Activated naive CD4-positive, alpha-beta T cell treated with Interleukin-2 at 50 U/mL for 16 hours (primary cell): ENCODE data around the gene TSPAN7.

ENCODE experiments used
- DNase-seq: peaks from one replicate; pipeline ENCODE4 v3.0.0-alpha.2; 2020

The TSPAN7 gene

DNA sequence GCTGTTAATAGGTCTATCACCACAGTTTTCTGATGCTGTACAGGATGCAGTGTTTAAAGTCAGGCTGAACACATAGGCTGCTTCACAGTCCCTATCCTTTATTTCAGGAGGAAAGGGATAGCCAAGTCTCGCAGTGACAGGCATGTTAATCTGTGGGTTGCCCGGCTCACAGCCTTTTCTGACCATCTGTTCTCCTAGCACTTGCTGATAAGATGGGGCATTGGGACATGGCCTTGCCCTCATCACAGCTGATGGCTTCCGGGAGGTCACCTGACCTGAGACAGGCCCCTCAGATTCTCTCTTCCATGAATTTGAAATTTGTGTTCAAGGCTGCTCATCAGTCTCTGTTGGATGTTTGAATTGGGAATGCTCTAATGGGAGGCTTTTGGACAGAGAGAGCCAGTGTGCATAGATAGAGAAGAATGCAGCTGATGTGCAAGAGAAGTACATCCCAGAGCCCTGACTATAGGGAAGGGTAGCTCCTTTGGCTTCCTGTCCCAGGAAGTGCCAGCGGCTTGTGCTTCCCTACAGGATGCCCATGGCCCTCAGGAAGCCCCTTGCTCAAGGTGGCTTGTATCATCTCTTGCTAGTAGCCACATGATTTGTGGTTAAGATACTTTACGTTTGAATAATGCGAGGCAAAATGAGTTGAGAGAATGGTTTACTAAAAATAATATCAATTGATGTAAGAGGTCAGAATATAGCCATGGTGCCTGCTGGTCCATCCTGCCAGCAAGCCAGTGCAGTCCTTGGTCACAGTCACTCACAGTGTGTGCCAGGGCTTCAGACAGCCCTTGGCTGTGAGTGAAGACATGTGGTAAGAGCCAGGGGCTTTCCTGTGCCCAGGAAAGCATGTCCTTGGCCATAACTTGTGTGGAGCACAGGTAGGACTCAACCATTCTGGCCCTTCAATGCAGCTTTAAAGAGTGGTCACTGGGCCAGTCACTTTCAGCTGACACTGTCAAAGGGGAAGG is 88.6 kb downstream of the TSPAN7 start:
- no peak for DNase-seq

DNA sequence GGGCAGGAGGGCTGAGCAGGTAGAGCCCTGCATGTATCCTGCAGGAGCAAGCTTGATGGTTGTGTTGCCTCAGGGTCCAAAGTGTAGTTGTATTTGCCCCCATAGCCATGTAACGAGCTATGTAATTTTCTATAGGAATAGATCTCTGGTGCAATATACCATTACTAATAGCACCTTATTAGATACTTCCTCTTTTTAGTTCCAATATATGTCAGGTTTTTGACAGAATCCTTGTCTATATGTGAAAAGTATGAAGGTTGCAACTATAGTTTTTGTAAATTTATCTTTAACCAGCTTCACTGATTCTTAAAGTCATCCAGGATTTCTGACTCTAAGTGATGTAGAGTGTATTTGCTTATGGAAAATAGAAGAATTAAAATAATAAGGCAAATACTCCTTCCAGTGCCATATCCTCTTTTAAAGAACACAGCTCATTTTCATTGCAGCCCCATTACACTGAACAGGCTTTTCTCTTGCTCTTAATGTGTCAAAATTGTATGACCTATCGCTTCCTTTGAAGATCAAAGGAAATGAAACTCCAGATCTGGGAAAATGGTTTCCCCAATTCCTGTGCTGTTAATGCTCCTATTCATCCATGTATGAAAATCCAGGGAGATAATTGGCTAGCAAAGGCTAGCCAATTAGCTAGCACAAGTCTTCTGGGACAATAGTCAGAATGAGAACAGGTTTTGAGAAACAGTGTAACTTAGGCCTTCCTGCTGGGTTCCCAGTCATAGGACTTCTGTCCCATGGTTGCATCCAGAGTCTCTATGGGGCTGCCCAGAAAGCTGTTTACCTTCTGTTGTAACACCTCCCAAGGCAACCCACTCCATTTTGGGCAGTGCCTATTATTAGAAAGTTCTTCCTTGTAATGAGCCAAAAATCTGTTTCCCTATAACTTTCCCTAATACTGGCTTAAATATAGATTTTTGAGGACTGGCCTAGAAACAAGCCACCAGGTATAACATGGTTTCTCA is 90.6 kb downstream of the TSPAN7 start:
- DNase-seq = no peak

DNA sequence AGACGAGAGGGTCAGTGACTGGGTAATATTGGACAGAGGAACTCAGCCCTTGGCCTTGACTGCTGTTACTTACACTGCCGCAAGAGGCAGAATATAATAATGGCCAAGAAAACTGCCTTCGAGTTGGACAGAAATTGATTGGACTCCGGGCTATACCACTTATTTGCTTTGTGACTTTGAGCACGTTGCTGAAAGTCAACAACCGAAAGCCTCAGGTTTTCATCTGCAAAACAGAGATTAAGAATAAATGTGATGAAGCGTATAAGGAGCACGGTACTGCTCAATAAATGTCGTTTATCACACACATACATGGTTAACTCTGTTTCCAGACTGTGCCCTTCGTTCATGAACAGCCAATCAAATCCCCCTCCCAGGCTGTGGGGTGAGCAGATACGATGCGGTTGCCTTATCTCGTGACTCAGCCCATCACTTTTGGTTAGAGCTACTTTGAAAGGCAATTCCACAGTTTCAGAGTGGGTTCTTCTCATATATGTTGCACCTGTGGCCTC is 91.6 kb downstream of the TSPAN7 start:
- DNase-seq = no peak

DNA sequence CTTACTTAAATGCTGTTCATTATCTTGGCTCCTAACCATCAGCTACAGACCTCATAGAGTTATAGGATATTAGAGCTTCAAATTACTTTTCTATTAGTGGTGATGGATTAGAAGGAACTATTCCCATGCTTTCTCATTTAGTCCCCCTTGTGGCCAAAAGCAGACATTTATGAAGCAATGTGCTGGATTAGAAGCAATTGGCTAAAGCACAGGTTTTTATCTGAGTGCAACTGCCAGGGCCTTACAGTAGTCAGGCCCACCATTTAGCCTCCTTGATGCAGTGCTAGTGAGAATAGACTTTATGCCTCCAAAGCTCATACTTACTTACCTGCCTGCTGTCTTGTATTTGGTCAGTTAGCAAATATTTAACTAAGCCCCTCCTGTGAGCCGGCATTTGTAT is 93.0 kb downstream of the TSPAN7 start:
- DNase-seq = no peak

- DNase-seq = no peak
These were observed 95.1 kb downstream of the TSPAN7 start for GRCh38 chrX:38656350-38656915.

DNA sequence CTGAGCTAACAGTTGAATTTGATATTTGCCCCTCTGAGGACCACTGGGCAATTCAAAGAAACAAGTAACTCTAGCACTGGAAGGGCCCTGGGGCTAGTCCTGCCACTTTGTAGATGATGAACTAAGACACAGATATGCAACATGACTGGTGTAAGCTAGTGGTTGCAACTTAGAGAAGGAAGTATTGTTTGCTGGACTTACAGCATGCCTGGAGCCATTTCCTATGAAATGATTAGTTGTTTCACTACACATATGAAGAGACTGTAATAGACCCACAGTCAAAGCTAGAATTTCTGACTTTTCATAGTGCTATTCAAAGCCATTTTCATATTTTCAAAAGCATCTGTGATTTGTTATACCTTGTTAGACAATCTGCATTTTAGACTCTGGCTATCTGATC is 96.2 kb downstream of the TSPAN7 start:
- no peak for DNase-seq

- DNase-seq = no peak
These were observed 99.2 kb downstream of the TSPAN7 start for GRCh38 chrX:38660395-38661102.

DNA sequence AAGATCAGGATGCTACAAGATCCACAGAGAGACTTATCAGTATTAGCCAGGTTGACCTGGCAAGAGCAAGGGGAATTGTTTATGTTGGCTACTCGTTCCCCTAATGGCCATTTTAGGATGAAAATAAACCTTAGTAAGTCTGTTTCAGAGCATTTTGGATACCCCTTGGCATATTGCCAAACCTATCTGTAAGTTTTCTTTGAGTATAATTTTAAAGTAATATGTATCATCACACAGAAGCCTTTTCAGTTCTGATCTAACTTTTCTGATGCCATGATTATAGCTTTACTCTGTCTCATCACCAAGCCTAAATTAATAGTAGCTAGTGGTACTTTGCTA is 99.7 kb downstream of the TSPAN7 start:
- no peak for DNase-seq

- DNase-seq = no peak
These were observed 100.2 kb downstream of the TSPAN7 start for GRCh38 chrX:38661561-38661960.

GRCh38 chrX:38662640-38663039 is 101.3 kb downstream of the TSPAN7 start:
- no peak for DNase-seq

DNA sequence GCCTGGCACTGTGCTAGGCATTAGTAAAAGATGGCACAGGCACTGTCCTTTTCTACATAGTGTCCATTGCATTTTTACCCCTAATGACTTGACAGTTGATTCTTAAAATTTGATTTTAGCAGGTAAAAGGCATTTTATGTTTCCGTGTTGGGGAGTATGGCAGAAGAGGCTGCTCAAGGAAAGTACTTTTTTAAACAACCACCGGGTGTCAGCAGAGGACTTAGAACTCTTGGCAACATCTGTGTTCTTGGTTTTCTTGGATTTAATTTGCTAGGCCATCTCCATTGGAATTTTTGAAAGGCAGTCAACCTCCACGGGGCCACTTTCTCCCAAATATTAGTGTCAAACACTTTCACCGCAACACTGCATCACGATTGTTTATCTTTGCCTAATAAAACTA is 102.9 kb downstream of the TSPAN7 start:
- no peak for DNase-seq

DNA sequence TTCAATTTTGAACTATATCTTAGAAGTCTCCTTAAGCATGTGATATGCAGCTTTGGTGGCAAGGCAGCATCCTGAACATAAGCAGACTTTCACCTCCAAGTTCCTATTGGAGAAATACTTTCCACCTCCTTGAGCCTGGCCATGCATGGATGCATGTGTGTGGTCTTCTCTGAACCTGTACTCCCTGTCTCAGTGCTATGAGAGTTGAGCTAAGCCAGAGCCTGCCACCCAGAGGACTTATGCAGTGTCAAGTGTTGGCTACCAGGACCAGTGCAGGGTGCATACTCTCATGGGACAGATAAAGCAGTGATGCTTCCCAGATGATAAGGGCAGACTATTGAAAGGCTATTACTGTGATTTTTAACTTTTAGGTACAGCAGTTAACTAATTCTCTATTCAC is 105.6 kb downstream of the TSPAN7 start:
- no peak for DNase-seq

GRCh38 chrX:38668771-38669170 is 107.4 kb downstream of the TSPAN7 start:
- no peak for DNase-seq

- DNase-seq = no peak
These were observed 108.1 kb downstream of the TSPAN7 start for GRCh38 chrX:38669428-38669827.

DNA sequence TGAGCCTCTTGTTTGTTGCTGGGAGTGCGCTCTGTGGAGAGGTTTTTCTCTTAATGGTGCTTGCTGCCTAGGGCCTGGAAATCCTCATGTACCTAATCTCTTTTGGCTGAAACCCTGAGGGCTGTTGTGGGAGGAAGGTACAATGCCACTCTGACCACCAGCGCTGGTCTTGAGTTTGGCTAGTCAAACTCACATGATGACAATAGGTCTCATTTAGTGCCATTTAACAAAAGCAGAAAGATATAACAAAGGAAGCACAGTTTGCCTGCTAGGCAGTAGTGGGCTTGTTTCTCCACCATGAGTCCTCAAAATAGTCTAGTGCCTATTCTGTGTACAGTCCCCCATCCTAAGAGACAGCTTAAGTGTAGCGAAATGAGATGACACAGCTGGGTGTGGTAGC is 111.3 kb downstream of the TSPAN7 start:
- no peak for DNase-seq

DNA sequence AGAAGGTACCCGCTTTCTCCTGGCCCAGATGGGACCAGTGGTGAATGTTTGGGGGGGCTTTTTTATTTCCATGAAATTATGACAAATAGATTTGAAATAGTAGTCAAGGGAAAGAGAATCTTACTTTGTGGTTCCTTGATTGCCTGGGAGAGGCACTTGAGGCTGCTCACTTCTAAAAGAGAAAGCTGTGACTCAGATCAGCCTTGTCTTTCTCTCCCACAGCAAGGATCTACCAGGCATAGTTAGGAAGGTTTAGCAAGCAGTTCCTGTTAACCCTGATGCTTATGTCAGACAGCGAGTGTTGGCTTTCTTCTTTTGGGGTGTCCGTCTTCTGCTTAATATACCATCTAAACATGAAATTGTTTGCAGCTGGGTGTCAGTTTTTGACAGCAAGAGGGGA is 114.5 kb downstream of the TSPAN7 start:
- no peak for DNase-seq

GRCh38 chrX:38678183-38678582 is 116.8 kb downstream of the TSPAN7 start:
- DNase-seq = no peak

DNA sequence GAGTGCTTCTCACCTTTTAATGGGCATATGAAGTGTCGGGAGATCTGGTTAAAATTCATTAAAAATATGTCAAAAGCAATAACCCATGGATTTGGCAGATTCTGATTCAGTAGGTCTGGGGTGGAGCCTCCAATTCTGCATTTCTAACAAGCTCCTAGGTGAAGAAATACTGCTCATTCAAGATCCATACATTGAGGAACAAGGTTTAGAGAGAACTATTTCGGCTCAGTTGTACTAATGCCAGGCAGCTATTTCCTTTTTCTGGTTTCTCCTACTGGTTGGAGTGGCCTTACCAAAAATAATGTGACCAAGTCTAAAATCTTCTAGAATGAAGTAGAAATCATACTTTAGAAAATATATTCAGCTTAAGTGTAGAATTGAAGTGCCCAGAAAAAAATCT is 117.5 kb downstream of the TSPAN7 start:
- no peak for DNase-seq

- no peak for DNase-seq
These were observed 118.4 kb downstream of the TSPAN7 start for GRCh38 chrX:38679695-38680094.

- no peak for DNase-seq
These were observed 120.8 kb downstream of the TSPAN7 start for GRCh38 chrX:38682095-38682494.

- DNase-seq = no peak
These were observed 131.6 kb downstream of the TSPAN7 start for GRCh38 chrX:38692961-38693360.

DNA sequence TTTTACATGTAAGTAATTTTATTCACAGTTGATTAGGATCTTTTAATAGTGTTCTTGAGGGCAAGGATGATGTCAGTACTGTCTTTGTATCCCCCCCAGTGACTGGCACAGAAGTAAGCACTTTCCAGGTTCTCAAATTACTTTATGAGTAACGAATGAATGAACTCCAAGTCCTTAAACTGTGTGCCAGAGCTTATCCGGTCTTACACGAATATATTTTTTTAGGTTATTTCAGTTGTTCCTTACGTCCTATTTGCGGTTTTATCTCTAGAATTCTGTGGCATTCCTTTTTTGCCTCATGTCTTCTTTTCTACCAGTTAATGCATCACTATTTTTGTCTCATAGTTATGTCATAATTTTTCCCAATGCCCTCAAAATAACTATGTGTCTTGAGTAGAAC is 133.1 kb downstream of the TSPAN7 start:
- DNase-seq = no peak

DNA sequence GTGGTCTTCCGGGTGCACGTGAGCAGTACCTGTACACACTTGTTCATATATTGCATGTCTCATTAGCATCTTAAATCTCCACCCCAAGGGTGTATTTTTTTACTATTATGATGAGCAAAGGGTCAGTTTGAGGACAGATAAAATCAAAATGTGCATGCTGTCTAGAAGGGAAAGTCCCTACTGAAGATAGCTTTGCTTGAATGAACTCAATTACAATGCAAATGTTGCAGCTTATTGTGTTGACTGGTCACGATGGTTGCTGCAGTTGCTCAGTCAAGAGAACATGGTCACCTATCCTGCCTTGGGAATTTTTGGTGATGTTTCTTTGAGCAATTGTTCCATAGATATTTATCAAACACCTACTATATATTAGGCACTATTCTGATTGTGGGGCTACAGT is 136.1 kb downstream of the TSPAN7 start:
- no peak for DNase-seq
